GM19372 (cell line): ENCODE data around the gene TBC1D3C.
"Not testable (repeated sequence)": the region's sequence is repeated elsewhere in the genome, so short reads cannot be mapped to it uniquely, and the experiment has no call there.

Experiments used
- ATAC-seq: cut with Tn5 transposase; IDR thresholded peaks from one replicate; pipeline ENCODE4 v1.9.1; 2021; ENCODE audit warnings: mild to moderate bottlenecking, low read depth, moderate library complexity; ENCODE audit not compliant: unreplicated experiment

TBC1D3C gene

DNA sequence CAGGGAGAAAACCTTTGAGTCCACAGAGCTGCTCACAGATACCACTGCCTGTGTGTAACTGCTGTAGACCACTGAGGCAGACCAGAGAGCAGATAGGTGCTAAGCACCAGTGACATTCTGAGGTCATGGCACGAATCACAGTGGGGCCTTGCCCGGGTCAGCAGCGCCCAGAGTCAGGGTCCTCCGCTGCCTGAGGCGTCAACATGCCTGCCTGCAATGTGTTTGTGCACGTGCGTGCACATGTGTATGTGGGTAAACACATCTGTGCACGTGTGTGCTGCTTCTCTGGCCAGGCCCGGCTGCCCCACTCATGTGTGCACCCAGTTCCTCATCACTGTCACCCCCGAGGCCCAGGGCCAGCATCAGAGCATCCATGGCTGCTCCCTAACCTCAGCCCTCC, at the start of gene TBC1D3C:
TSS of gene TBC1D3C (minus strand) at position 101 of the 400 bp plus-strand sequence. CDS start 1,568 bp downstream, outside the sequence.
- ATAC-seq, result not testable (repeated sequence)

DNA sequence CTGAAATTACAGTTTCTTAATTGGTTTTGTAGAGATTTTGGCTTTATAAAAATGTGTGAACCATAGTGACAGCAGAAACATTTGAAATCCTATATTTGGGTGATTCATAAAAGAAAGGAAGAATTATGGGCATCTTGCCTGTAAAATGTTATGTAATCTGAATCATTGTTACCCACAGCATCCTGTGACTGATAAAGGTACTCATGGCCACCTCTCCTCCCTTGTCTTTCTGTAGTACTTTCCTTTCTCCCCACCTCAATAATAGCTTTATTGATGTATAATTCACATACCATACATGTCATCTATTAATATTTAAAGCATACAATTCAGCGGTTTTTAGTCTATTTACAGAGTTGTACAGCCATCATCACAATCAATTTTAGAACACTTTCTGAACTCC, 30.8 kb upstream of the TBC1D3C start:
- ATAC-seq, result not testable (repeated sequence)

DNA sequence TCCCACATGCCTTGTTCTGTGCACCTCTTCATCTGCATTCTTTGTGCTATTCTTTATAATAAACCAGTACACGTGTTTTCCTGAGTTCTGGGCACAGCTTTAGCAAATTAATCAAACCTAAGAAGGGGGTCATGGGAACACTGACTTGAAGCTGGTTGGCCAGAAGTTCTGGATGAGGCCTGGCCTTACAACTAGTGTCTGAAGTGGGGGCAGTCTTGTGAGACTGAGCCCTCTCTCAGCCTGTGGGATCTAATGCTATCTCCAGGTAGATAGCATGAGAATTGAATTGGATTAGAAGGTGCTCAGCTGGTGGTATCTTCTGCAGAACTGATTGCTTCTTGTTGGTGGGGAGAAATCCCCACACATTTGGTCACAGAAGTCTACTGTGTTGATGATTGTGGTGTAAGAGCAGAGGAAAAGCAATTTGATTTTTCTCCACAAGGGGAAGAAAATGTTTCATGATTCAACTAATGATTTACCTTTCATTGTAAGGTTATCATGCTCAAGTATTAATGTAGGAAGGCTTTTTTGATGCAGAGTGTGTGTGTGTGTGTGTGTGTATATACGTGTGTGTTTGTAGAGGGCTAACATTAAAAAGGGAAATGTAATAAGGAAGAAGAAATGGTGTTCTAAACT, 25.7 kb upstream of the TBC1D3C start:
- not testable (repeated sequence) for ATAC-seq

DNA sequence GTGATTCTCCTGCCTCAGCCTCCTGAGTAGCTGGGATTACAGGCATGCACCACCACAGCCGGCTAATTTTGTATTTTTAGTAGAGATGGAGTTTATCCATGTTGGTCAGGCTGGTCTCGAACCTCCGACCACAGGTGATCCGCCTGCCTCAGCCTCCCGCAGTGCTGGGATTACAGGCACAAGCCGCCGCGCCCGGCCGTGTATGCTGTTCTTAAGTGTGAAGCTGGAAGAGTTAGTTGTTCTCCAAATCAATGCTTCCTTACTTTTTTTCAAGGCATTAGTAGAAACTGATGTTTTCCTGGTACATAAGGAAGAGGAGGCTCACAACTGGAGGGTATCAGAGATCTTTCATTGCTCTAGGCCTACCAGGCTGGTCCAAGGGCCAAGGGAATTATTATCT, 19.7 kb upstream of the TBC1D3C start:
- not testable (repeated sequence) for ATAC-seq

DNA sequence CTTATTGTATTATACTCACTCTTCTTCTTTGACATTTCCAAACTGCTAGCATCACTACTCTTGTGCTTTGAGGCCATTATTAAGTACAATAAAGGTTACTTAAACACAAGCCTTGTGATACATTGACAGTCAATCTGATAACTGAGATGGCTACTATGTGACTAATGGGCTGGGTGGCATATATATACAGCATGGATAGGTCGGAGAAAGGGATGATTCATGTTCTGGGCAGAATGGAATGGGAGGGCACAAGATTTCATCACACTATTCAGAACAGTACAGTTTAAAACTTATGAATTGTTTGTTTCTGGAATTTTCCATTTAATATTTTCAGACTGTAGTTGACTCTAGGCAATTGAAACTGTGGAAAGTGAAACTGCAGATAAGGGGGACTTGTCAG, 18.9 kb upstream of the TBC1D3C start:
- not testable (repeated sequence) for ATAC-seq
